ENCODE results near the gene UNK. TPM values are rescaled to one million over a fixed set of nuclear protein-coding genes. Genes with fewer than 3 reads are reported as not detected.

UNK gene
- total RNA-seq, 1 experiment from 2014 or later: 27.8 TPM

DNA sequence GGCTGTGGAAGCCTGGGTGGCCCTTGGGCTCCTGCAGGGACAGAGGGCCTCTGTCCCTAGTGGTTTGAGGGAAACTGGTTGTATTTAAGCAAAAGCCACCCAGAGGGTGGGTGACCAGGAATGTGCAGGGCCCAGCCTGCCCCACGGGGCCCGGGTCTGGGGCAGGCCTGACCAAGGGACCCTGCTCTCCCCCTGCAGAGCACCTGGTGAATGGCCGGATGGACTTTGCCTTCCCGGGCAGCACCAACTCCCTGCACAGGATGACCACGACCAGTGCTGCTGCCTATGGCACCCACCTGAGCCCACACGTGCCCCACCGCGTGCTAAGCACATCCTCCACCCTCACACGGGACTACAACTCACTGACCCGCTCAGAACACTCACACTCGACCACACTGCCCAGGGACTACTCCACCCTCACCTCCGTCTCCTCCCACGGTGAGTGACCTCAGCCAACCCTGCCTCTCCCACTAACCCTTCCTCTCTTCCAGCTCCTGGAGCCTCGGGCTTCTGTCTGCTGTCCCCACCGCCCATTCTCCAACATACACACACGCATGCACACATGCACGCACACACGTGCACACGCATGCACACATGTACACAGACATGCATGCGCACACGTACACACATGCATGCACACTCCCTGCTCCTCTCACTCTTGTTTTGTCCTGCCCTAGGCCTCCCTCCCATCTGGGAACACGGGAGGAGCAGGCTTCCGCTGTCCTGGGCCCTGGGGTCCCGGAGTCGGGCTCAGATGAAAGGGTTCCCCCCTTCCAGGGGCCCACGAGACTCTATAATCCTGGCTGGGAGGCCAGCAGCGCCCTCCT lies 30.0 kb upstream of the UNK start:
- no peak for TF ChIP-seq EZH2 (IDR thresholded peaks at IDR 0.05; ENCODE audit: low read depth)
- no peak for TF ChIP-seq CTCF (conservative IDR thresholded peaks at IDR 0.05)
- no peaks in the 10 kb centered on the region for H3K4me1 ChIP-seq (replicated peaks; ENCODE audit: insufficient read depth)
- H3K27ac ChIP-seq: no peak overlapping the region
- intact Hi-C loops (cut with micrococcal nuclease; ENCODE audit: unreplicated experiment): no loop called here
- H3K36me3 ChIP-seq (ENCODE audit: low read depth): no peaks in the 10 kb centered on the region
- H3K79me2 ChIP-seq (ENCODE audit: low read depth): no peaks in the 10 kb centered on the region
- H3K4me2 ChIP-seq: no peak overlapping the region
- H3K9me3 ChIP-seq (ENCODE audit: insufficient read depth, low read depth): no peaks in the 10 kb centered on the region
- H3K4me3 ChIP-seq: no peak overlapping the region
- no peak for DNase-seq
- BruUV-seq (replicated peaks): no TSS peak
- H2AFZ ChIP-seq: no peak overlapping the region
- no peaks in the 10 kb centered on the region for H3K27me3 ChIP-seq (ENCODE audit: insufficient read depth, low read depth)
- peaks cover 35% of the 10 kb centered on the region for H3F3A ChIP-seq (ENCODE audit: insufficient read depth, low read depth)
- ChIA-PET POLR2A (ENCODE audit: unreplicated experiment) (no interaction called here), CTCF (no interaction called here)
- H3K9me2 ChIP-seq (ENCODE audit: insufficient read depth): no peaks in the 10 kb centered on the region
- H4K20me1 ChIP-seq (ENCODE audit: insufficient read depth): 0 out of 2 replicates have a peak, but pooled peaks cover 3% of the 10 kb centered on the region

GRCh38 chr17:75755205-75755901 lies 29.3 kb upstream of the UNK start:
- H4K20me1 ChIP-seq (ENCODE audit: insufficient read depth): 0 out of 2 replicates have a peak, but pooled peaks cover 3% of the 10 kb centered on the region
- intact Hi-C loops (cut with micrococcal nuclease; ENCODE audit: unreplicated experiment): no loop called here
- H2AFZ ChIP-seq: no peak overlapping the region
- BruUV-seq (replicated peaks): no TSS peak
- H3K27ac ChIP-seq: no peak overlapping the region
- H3K36me3 ChIP-seq (ENCODE audit: low read depth): no peaks in the 10 kb centered on the region
- TF ChIP-seq EZH2 (IDR thresholded peaks at IDR 0.05; ENCODE audit: low read depth) (no peak), CTCF (conservative IDR thresholded peaks at IDR 0.05) (no peak)
- H3K4me1 ChIP-seq (replicated peaks; ENCODE audit: insufficient read depth): no peaks in the 10 kb centered on the region
- no peaks in the 10 kb centered on the region for H3K9me3 ChIP-seq (ENCODE audit: insufficient read depth, low read depth)
- no peaks in the 10 kb centered on the region for H3K27me3 ChIP-seq (ENCODE audit: insufficient read depth, low read depth)
- POLR2A ChIA-PET (ENCODE audit: unreplicated experiment): no interaction called here
- DNase-seq: no peak
- H3K4me2 ChIP-seq: no peak overlapping the region
- H3K4me3 ChIP-seq: no peak overlapping the region
- CTCF ChIA-PET: no interaction called here
- H3F3A ChIP-seq (ENCODE audit: insufficient read depth, low read depth): peaks cover 42% of the 10 kb centered on the region
- H3K79me2 ChIP-seq (ENCODE audit: low read depth): no peaks in the 10 kb centered on the region
- no peaks in the 10 kb centered on the region for H3K9me2 ChIP-seq (ENCODE audit: insufficient read depth)

- Histone ChIP-seq H3K9me2 (ENCODE audit: insufficient read depth) (no peaks in the 10 kb centered on the region), H3K27ac (no peak overlapping the region), H3K27me3 (ENCODE audit: insufficient read depth, low read depth) (no peaks in the 10 kb centered on the region), H3F3A (ENCODE audit: insufficient read depth, low read depth) (peaks cover 45% of the 10 kb centered on the region), H3K4me2 (no peak overlapping the region), H3K4me1 (replicated peaks; ENCODE audit: insufficient read depth) (no peaks in the 10 kb centered on the region), H3K79me2 (ENCODE audit: low read depth) (no peaks in the 10 kb centered on the region), H4K20me1 (ENCODE audit: insufficient read depth) (0 out of 2 replicates have a peak, but pooled peaks cover 3% of the 10 kb centered on the region), H2AFZ (no peak overlapping the region), H3K4me3 (no peak overlapping the region), H3K9me3 (ENCODE audit: insufficient read depth, low read depth) (no peaks in the 10 kb centered on the region), H3K36me3 (ENCODE audit: low read depth) (no peaks in the 10 kb centered on the region)
- POLR2A ChIA-PET (ENCODE audit: unreplicated experiment): no interaction called here
- no TSS peak for BruUV-seq (replicated peaks)
- intact Hi-C loops (cut with micrococcal nuclease; ENCODE audit: unreplicated experiment): no loop called here
- DNase-seq: no peak
- CTCF ChIA-PET: no interaction called here
- TF ChIP-seq CTCF (conservative IDR thresholded peaks at IDR 0.05) (no peak), EZH2 (IDR thresholded peaks at IDR 0.05; ENCODE audit: low read depth) (no peak)
Measured at GRCh38 chr17:75755990-75756389, 28.6 kb upstream of the UNK start.
